ENCODE results near the gene NRXN3. TPM values are rescaled to one million over a fixed set of nuclear protein-coding genes. Genes with fewer than 3 reads are reported as not detected.

Gene NRXN3
- total and polyA plus RNA-seq, 8 donors = 0.53 to 2.5 (median 1.5) TPM

DNA sequence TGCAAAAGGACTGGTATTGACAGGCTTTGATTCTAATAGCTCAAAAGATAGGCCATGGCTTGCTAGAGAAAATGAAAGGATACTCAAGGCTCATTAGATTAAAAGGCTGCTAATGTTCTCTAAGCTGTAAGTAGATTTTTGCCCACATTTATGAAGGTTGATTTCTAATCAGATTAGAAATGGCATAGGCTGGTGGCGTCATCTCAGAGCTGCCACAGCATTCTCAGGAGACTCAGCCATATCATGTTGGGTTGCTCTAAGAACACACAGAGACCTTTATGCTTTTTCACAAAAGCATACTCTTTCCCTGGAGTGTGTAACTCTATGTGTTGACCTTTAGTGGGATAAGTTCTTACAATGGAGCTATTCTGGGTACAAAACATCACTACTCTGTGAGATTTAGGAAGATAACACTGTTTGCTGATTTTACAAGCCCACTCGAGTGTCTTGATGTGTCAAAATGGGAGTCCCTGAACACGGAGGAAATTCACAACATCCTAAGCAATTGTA, 576.0 kb downstream of the NRXN3 start:
- DNase-seq (no peak), ATAC-seq (no peak), FAIRE-seq (no peak)
- TF ChIP-seq, protein P1, sequence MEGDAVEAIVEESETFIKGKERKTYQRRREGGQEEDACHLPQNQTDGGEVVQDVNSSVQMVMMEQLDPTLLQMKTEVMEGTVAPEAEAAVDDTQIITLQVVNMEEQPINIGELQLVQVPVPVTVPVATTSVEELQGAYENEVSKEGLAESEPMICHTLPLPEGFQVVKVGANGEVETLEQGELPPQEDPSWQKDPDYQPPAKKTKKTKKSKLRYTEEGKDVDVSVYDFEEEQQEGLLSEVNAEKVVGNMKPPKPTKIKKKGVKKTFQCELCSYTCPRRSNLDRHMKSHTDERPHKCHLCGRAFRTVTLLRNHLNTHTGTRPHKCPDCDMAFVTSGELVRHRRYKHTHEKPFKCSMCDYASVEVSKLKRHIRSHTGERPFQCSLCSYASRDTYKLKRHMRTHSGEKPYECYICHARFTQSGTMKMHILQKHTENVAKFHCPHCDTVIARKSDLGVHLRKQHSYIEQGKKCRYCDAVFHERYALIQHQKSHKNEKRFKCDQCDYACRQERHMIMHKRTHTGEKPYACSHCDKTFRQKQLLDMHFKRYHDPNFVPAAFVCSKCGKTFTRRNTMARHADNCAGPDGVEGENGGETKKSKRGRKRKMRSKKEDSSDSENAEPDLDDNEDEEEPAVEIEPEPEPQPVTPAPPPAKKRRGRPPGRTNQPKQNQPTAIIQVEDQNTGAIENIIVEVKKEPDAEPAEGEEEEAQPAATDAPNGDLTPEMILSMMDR (IDR thresholded peaks at IDR 0.05) = no peak
- H3K27me3 ChIP-seq = no peaks in the 10 kb centered on the region
- H3K4me3 ChIP-seq = no peak overlapping the region
- 39 to 57% methylated on average over 3 of the region's 3 CpGs for WGBS, 2 donors
- intact Hi-C loops (cut with DNase I) = no loop called here
- H3K27ac ChIP-seq = no peak overlapping the region
- no peaks in the 10 kb centered on the region for H3K4me1 ChIP-seq
- H3K36me3 ChIP-seq = no peaks in the 10 kb centered on the region
- no peaks in the 10 kb centered on the region for H3K9me3 ChIP-seq

DNA sequence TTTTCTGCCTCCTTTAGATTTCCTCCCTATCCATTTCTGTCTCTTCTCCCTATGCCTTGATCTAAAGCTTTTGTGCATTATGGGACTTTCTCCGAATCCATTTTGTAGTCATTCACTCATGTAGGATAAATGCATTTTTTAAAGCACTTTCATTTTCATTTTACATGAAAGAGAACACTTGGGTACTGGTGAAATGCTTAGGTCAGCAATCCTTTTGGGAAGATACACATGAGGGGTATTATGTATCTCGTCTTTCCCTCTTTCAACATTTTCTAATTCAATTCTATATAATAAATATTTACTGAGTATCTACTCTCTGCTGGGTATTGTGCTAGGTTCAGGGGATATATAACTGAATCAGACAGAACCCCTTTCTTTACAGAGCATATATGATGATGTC, 577.6 kb downstream of the NRXN3 start:
- H3K36me3 ChIP-seq = no peaks in the 10 kb centered on the region
- TF ChIP-seq, protein P1 (IDR thresholded peaks at IDR 0.05) = no peak
- no peak overlapping the region for H3K4me3 ChIP-seq
- ATAC-seq (no peak), FAIRE-seq (no peak), DNase-seq (no peak)
- WGBS, 2 donors = 66 to 75% methylated on average over 2 of the region's 2 CpGs
- H3K27me3 ChIP-seq = no peaks in the 10 kb centered on the region
- intact Hi-C loops (cut with DNase I) = no loop called here
- H3K27ac ChIP-seq = no peak overlapping the region
- H3K4me1 ChIP-seq = no peaks in the 10 kb centered on the region
- H3K9me3 ChIP-seq = no peaks in the 10 kb centered on the region

DNA sequence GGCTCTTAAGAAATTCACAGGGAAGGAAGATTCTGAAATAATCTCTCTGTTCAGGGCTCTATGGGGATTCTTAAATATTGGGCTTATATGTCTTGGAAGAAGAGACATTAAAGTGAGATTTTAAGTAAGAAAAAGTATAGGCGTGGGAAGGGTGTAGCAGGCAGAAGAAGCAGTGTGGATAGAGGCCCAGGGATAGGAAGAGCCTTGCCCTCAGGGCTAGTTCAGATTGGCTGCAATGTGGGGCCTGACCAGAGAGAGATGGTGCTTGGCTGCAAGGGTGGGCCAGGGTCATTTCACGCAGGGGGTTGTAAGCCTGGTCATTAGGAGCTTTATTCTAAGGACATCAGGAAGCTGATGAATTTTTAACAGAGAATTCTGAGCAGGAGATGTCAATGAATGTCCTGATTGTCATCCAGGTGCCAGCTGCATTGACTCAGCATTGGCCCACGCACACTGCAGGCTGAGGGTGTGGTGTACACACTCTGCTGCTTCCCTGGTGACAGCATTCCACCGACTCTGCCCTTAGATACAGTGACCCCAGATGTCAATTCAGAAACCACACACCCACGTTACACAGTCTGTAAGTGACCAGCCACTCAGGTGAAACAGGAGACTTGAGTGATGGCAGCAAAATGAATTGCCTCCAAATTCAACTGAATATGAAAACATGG, 582.5 kb downstream of the NRXN3 start:
- no peaks in the 10 kb centered on the region for H3K9me3 ChIP-seq
- 42 to 48% methylated on average over 5 of the region's 5 CpGs for WGBS, 2 donors
- H3K27ac ChIP-seq = no peak overlapping the region
- ATAC-seq = peak; percentile 66 to 80 (median 74)
- H3K4me3 ChIP-seq = no peak overlapping the region
- intact Hi-C loops (cut with DNase I) = no loop called here
- FAIRE-seq = no peak
- no peaks in the 10 kb centered on the region for H3K4me1 ChIP-seq
- TF ChIP-seq, protein P1 (IDR thresholded peaks at IDR 0.05) = no peak
- peak in 3 of 6 donors; percentile 16 to 28 (median 22) for DNase-seq
- no peaks in the 10 kb centered on the region for H3K36me3 ChIP-seq
- no peaks in the 10 kb centered on the region for H3K27me3 ChIP-seq

DNA sequence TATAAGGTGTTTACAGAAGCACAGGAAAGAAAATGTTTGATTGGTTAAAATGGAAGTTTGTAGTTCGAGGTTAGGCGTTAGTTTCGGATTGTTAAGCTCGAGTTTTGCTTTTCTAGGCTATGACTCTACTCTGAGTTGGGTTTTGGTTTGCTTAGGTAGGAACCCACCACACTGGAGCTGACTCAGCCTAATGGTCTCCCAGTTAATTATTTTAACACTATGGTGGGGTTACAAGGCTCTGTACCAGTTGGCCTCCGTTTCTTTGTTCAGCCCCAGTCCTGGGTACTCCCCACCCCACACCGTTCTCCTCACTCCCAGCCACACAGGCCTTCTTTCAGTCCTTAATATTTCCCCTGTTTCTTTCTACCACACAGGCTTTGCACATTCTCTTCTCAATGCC, 583.9 kb downstream of the NRXN3 start:
- DNase-seq (no peak), ATAC-seq (no peak), FAIRE-seq (no peak)
- H3K27me3 ChIP-seq = no peaks in the 10 kb centered on the region
- TF ChIP-seq, protein P1 (IDR thresholded peaks at IDR 0.05) = no peak
- no peak overlapping the region for H3K4me3 ChIP-seq
- H3K27ac ChIP-seq = no peak overlapping the region
- WGBS, 2 donors = 77 to 82% methylated on average over 6 of the region's 6 CpGs
- no peaks in the 10 kb centered on the region for H3K9me3 ChIP-seq
- H3K36me3 ChIP-seq = no peaks in the 10 kb centered on the region
- intact Hi-C loops (cut with DNase I) = no loop called here
- H3K4me1 ChIP-seq = no peaks in the 10 kb centered on the region

DNA sequence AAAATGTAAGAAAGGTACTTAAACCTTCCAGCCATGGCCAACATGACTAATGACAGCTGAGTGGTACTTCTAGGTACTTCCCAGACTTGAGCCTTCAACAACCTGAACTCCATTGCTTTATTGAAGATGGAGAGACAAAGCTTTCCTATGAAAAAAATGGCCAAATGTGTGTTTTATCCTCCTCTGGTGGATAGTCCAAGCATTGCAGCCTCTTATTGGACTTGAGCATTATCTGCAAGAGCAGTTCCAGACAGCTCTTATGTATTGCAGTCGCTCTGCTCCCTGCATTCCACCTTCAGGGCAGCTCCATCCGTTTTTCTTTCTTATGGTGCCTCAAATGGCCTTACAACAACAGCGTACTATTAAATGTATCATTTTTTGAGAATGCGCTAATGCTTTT, 588.2 kb downstream of the NRXN3 start:
- FAIRE-seq = no peak
- H3K9me3 ChIP-seq = no peaks in the 10 kb centered on the region
- 63 to 66% methylated on average over 4 of the region's 4 CpGs for WGBS, 2 donors
- TF ChIP-seq, protein P1 (IDR thresholded peaks at IDR 0.05) = peak in 2 of 4 donors; percentile 31 to 34
- H3K36me3 ChIP-seq = no peaks in the 10 kb centered on the region
- H3K4me3 ChIP-seq = no peak overlapping the region
- intact Hi-C loops (cut with DNase I) = no loop called here
- no peaks in the 10 kb centered on the region for H3K27me3 ChIP-seq
- DNase-seq = no peak
- no peak overlapping the region for H3K27ac ChIP-seq
- ATAC-seq = peak in 3 of 4 donors; percentile 25 to 39 (median 39)
- H3K4me1 ChIP-seq = no peaks in the 10 kb centered on the region

All from pancreas (tissue), 10 donors.